HG02588 (cell line): ENCODE measurements around the gene MRPS11.
"Not testable (repeated sequence)": the region's sequence is repeated elsewhere in the genome, so short reads cannot be mapped to it uniquely, and the experiment has no call there.

Experiments used
- ATAC-seq: cut with Tn5 transposase; IDR thresholded peaks from one replicate; pipeline ENCODE4 v1.9.1; 2021; ENCODE audit warnings: mild to moderate bottlenecking, moderate library complexity; ENCODE audit not compliant: unreplicated experiment

The MRPS11 gene

DNA sequence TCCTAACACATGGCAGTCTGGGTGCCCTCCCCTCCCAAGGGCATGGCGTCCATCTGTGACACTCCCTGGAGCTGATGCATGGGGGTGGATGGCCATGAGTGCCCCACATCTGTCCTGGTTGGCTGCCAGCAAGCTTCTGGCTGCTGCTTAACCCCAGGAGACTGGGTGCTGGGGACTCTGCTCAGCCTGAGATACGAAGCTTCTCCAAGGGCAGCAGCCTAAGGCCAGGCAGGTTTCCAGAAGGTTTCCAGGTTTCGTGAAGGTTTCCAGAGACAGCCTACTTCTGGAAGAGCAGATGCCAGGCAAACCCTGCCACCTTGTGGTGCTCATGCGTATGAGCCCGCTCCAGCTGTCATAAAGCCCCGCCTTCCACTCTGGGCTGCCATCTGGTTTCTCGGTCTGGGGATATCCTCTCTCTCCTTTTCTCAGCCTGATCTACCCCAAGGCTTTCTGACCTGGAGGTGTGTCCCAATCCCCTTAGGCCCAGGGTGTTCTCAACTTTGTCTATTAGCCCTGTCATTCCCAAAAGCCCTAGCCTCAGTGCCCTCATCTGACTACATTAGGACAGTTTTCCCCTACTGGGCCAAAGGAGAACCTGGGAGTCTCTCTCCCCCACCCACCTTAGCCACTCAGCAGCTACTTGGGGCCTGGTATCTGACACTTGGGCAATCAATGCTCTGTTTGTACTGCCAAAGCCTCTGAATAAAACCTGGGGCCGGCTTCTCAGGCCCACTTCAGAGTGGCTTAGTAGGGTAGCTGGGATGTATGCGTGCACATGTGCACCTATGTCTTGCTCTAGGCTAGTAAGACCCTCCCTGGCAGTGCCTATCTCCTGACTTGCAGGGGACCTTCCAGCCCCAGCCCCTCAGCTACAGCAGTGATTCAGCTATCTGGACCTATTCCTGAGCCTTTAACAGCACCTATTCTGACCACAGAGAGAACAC, 12.4 kb upstream of the MRPS11 start:
- ATAC-seq = peak; percentile 81

DNA sequence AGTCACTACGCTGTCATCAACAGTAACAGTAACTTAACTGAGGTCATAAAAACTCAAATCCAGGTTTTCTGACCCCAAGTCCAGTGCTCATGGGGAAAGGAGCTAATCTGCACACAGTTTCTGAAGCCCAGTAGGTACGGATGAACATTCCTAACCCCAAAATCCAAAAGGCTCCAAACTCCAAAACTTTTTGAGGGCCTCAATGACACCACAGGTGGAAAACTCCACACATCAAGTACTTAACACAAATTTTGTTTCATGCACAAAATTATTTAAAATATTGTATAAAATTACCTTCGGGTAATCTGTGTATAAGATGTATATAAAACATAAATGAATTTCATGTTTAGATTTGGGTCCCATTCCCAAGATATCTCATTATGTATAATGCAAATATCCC, 10.8 kb upstream of the MRPS11 start:
- ATAC-seq = no peak

DNA sequence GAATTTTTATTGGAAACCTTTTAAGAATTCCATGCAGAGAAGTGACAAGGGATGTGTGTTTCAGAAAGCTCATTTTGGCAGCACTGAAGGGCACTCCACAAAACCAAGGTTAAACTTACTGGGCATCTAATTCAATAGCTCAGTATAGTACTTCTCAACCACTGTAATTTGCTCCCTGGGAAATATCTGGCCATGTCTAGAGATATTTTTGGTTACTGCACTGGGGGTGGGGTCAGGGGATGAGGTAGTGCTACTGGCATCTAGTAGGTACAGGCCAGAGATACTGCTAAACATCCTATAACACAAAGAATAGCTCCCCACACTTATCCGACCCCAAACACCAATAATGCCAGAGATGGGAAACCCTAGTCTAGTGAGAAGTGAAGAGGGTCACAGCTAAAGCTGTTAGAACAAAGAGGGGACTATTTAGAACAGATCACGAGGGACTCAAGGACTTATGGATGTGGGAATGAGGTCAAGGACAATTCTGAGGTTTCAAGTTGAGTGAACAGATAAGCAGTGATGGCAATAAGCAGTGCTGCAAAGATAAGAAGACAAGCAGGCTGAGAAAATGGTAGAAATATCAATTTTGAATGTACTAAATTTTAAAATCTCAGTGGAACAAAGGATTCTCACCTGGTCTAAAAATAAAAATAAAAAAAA, 3.5 kb upstream of the MRPS11 start:
- ATAC-seq = no peak

DNA sequence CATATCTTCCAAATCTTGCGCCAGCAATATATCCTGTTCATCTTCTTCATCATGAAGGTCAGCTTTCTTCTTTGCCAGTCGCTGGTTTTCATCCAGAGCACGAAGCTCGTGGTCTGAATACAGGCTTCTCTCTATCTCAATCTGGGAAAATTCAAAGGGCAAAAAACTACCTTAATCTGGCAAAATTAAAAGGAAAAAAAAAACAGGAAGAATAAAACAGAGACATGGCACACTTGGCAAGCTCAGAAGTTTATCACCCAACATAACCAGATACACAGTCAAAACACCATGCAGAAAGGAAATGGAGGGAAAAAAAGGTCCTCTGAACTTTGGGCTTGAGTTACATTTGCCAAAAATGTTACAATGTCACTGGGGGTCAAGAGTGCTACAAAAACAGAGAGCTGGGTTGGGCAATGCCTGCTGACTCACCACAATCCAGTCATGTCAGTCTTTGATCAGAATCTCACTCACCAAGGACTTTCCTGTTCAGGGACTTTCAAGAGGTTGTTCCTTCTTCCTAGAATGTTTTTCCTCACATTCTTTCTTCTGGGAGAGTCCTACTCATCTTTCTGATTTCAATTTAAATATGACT, 1.8 kb upstream of the MRPS11 start:
- ATAC-seq = no peak

DNA sequence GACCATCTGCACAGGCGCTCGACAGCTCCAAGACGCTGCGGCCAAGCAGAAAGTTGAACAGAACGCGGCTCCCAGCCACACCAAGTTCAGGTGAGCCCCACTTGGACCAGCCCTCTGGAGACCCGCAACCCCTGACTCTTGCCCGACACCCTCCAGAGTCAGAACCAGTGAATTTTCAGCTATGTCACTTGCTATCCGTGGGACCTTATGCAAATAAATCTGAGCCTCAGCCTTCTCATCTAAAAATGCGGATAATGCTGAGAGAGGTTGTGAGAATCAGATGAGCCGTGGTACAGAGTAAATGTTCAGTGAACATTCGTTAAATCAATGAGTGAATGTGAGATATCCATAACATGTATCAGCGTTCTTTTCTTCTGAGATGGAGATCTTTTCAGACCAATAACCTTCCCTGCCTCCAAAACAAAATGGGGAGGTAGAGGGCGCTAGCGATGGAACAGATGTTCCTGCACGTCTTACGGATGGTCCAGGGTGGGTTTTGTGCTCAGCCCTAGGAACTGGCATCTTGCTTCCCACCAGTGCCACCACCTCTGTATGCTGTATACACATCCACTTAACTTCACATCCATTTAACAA, 524 bp downstream of the MRPS11 start:
- no peak for ATAC-seq

DNA sequence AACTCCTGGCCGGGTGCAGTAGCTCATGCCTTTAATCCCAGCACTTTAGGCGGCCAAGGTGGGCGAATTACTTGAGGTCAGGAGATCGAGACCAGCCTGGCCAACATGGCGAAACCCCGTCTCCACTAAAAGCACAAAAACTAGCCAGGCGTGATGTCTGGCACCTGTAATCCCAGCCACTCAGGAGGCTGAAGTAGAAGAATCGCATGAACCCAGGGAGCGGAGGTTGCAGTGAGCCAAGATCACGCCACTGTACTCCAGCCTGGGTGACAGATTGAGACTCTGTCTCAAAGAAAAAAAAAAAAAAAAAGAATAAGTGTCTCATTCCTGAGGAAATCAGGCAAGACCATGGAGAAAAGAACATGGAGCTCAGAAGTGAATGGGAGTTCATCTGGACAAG, 1.2 kb downstream of the MRPS11 start:
- not testable (repeated sequence) for ATAC-seq

DNA sequence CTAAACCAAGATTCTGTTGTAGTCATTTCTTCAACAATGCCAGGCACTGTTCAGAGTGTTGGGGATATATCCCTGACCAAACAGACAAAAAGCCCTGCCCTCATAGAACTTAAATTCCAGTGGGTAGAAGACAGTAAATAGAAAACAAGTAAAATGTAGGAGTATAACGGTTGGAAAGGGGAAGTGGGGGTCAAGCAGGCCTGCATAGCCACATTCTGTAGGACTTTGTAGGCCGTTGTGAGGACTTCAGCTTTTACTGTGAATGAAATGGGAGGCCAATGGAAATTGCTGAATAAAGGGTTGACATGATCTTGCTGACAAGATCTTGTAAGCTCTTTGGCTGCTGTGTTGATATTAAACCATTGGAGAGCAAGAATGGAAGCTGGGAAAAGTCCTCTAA, 1.8 kb downstream of the MRPS11 start:
- ATAC-seq = no peak

DNA sequence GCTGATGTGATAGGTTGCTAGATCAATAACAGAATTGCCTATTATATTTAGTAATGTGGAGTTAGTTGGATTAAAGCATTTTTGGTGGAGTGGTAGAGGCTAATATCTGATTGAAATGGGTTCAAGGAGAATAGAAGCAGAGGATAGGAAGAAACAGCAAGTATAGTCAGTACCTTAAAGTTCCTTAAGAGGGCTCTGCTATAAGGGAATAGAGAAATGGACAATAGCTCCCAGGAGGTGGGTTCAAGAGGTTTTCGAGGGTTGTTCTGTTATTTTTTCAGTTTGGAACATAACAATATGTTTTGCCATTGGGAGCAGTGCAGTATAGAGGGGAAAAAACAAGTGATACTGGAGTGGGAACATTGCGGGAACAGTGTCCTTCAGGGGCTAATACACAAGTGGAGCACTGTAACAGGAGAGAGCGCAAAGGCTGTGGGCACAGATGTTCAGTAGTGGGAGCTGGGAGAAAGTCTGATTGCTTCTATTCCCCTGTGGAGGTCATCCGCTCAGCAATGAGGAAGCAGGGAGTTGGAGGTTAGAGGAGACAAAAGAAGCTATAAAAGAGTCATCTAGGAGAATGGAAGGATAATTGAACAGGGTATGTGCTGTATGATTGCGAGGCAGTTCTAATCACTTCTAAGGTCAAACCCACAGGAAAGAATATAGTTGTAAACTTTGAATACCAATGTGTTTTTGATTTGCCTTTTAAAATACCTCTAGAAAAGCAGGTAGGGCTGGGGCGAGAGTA, 3.3 kb downstream of the MRPS11 start:
- ATAC-seq = no peak

DNA sequence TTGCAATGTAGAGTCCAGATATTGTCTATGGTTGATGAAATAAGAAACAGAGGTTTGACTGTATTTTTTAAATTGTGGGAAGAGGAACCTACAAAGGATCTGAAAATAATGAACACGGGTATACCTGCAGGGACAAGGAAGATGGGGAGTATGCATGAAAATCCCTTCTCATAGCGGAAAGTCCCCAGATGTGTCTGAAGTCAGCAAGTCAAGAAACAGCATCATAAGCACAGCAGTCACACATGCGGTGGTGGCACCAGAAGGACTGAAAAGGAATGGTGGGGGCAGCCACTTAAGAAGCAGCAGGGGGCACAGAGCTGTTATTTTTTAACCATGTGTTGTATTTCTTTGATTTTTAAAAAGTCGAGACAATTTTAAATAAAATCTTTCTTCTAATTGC, 4.7 kb downstream of the MRPS11 start:
- ATAC-seq = no peak

DNA sequence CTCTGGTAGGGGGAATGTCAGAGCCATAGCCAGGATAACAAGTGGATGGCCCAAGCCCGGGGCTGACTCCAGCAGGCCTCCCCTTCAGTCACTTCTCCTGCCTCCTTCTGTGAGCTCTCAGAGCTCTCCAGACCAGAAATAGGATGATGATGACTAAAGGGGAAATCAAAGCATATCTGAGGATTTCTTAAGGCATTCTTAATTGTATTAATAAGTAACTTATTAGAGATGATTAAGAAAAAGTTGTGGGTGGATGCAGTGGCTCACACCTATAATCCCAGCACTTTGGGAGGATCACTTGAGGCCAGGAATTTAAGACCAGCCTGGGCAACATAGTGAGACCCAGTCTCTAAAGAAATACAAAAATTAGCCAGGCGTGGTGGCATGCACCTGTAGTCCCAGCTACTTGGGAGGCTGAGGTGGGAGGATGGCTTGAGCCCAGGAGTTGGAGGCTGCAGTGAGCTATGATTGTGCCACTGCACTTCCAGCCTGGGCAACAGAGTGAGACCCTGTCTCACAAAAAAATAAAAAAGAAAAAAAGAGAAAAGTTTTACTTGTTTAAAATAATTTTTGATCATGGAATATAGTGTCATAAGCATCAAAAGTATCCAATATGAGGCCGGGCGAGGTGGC, 6.3 kb downstream of the MRPS11 start:
- ATAC-seq = not testable (repeated sequence)

DNA sequence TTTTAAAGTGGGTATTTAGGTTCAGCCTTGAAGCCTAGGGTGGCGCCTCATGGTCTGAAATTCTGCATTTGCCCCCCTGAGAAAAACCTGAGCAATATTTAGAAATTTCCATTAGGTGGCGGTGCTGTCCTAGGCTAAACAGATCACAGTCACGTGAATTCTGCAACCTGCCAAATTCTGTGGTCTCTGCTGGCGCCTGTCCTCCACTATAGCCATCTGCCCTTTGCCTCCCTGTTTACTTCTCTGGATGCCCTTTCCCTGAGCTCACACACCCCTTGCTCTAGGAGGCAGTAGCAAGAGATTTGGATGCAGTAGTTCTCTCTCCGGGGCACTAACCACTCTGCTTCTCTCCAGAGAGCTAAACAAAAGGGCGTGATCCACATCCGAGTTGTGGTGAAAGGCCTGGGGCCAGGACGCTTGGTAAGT, 9.1 kb downstream of the MRPS11 start:
- ATAC-seq = no peak

DNA sequence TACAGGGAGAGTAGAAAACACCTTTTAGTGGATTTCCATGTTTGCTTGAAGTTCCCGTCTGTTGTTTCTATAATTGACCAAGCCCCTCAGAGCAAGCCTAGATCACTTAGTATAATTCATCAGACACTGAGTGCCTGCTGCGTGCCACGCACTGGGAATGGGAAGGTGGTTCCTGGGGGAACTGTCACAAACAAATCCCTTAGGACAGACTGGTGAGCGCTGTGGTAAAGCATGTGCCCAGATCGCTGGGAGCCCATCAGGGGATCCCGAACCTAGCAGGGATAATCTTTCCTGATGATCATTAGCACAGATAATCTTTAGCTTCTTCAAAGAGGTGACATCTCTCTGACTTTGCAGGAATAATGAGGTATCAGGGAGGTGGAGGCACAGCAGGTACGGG, 9.6 kb downstream of the MRPS11 start:
- ATAC-seq = no peak

DNA sequence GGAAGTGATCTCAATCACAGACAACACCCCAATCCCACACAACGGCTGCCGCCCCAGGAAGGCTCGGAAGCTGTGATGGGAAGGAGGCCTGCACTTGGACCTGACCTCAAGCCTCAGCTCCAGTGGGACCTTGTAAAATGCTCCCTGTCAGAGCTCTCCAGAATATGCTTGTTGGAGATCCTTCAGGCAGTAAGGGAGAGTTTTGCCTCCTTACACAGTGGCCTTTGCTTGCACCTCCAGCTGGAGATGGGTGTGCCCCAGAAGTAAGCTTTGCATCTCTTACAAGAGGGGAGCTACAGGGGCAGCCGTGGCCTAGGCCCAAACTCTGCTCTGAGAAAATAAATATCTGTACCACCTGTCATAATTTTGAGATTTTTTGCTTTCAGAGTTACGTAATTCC, 10.4 kb downstream of the MRPS11 start:
- ATAC-seq = no peak

DNA sequence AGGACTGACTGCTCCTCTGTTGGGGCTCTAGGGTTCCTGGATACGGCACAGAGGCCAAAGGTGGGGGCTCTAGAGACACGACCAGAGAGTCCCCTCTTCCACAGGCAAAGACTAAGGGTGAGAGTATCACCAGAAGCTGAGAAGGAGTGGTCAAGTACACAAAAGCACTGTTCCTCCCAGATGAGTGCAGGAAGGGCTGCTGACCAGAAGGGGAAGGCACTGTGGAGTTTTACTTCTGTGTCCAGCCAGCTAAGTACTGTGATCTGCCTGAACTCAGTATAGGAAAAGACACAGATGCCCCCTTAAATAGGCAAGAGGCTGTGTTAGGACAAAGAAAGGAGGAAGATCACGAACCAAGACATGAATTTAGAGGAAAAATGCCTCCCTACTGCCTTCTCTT, 11.7 kb downstream of the MRPS11 start:
- no peak for ATAC-seq

DNA sequence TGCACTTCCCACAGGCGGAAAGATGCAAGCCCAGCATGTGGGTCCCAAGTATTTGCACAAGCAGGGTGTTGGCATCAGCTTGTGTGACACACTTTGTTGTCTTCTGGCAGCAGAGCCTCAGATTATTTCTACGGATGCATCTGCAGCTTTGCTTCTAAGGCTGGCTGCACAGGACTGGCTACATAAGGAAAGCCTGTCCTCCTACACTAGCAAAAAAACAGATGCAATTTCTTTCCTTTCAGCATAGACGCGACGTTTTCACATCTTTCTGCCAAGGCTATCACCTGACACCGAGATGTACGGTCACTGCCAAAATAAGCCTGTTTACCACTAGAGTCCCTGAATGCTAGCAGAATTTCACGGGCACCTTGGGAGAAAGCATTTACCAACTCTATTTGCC, 13.5 kb downstream of the MRPS11 start:
- no peak for ATAC-seq

DNA sequence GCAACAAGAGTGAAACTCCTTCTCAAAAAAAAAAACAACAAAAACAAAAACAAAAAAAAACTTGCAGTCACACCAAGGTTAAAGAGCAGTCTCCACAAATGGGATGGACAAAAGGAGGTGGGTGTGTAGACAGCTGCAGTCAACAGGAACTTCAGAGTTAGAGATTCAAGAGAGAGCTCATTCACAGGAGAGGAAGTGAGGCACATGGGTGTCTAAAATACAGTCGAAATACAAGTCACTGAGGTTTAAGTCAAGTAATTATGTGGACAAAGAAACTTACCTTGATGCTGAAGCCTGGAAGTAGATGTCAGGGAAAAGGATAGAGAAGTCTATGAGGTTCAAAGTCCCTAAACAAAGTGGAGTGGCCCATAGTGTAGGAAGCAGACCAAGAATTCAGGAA, 14.8 kb downstream of the MRPS11 start:
- ATAC-seq = no peak

DNA sequence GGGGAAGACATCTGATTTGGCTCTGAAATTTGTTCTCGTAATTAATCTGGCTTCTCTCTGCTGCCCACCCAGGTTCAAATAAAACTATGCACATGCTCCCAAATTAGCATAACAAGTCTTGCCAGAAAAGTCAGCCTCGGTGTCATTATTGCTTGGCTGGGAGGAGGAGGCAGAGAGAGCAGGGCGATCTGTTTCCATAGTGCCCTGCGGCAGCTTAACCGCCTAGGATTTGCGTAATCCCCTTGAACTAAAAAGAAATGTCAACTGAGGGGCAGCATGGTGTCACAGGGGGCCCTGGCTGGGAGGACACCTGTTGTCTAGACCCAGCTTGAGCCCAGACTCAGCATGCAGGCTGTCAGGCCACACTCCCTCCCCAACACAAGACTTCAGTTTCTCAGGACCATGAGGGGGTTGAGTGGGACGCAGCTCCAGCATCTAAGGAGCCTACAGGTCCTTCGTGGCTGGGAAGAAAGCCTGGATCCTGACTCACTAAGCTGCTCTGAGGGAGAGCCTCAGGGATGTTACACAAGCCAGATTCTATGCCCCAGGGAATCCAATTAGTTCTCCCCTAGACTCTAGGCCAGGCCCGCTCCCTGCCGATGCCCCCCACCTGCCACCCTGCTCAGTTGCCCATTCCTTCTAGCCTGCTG, 17.3 kb downstream of the MRPS11 start:
- no peak for ATAC-seq

DNA sequence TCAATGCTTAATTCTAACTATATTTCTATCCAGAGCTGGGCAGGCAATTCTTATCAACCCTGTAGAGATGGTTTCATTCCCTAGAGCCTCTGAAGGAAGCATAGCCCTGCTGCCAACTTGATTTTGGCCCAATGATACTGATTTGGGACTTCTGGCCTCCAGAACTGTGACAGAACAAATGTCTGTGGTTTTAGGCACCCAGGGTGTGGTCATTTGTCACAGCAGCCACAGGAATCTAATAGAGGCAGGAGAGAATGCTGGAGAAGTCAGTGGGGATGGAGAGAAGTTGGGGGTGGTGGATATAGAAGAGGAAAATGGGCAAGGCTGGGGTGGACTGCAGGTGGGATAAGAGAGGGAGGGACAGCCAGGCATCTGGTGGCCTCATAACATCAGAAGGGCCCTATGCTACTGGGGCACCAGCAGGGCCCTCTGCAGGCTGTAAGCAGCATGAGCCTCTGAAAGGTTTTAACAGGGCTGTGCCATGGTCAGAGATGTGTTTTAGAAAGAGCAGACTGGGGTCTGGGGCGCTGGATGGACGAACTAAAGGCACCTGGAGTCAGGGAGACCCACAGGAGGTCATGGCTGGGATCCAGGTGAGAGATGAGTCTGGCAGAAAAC, 19.8 kb downstream of the MRPS11 start:
- ATAC-seq = no peak

DNA sequence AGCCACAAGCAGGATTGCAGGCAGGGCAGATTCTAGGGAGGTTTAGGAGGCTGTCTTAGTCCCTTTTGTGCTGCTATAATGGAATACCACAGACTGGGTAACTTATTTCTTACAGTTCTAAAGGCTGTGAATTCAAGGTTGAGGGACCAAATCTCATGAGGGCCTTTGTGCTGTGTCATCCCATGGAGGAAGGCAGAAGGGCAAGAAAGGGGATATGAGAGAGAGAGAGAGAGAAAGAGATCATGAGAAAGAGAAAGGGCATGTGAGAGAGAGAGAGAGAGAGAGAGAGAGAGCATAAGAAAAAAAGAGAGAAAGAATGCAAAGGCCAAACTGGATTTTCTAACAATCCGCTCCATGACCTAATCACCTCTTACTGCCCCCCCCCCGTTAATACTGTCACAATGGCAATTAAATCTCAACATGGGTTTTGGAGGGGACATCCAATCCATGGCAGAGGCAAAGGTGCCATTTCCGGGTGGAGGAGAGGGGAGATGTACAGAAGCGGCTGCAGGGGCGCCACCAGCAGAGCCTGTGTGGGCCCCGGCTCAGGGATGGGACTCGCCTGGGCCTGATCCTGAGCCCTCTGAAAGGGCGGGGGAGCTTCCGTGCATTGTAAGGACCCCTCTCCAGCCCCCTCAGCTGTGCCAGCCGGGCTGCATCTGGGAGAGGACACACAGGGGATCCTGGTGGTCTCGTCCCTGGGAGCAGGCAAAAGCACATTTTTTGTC, 20.5 kb downstream of the MRPS11 start:
- no peak for ATAC-seq
